Activated CD8-positive, alpha-beta memory T cell treated with anti-CD3 and anti-CD28 coated beads for 36 hours (primary cell): ENCODE measurements around the gene HIGD2A. TPM values are rescaled to one million over a fixed set of nuclear protein-coding genes. Genes with fewer than 3 reads are reported as not detected.

ENCODE experiments used
- CTCF ChIA-PET: fragments of 350-600 bp; sonication (Branson Sonifier 250); formaldehyde crosslinking; loops from one replicate; lab custom pipeline; 2021; ENCODE audit warnings: antibody characterized with exemption; lab: Charles Lee
- POLR2A ChIA-PET: fragments of 350-600 bp; sonication (Branson Sonifier 250); formaldehyde crosslinking; loops from one replicate; lab custom pipeline; 2021; ENCODE audit warnings: antibody characterized with exemption; lab: Charles Lee
- total RNA-seq, 2 experiments: library from RNA; stranded (reverse); gene quantifications; one replicate each; pipeline ENCODE4 v1.2.3, GENCODE V29; 2021

HIGD2A gene
- total RNA-seq, 2 experiments from 2014 or later = 91.5 to 93.6 TPM

DNA sequence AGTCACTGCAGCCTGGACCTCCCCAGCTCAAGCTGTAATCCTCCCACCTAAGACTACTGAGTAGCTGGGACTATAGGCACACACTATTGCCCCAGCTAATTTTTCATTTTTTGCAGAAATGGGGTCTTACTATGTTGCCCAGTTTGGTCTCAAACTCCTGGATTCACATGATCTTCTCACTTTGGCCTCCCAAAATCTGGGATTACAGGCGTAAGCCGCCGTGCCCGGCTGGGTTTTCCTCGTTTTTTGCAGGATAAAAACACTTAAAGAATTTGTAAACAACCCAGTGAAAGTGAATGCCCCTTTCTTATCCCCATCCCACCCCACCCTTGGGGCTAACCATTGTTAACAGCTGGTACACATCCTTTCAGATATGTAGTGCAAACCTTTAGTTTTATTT, 20.0 kb downstream of the HIGD2A start:
- CTCF ChIA-PET = no interaction called here
- POLR2A ChIA-PET = no interaction called here

DNA sequence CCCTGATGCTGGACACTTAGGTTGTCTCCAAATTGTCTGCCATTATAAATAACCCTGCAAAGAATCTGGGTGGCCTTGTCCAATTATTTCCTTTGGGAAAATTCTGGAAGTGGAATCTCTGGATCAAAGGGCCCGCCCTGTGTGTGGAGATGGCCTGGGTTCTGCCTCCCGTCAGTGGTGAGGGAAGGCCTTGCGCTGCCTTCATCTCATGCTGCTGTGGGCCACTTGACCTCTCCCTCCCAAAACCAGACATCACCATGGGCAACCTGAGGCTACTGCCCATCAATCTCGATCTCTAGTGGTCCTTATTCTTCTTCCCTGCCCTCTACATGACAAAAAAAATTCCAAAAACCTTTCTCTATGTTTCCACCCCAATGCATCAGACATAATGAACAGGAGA, 21.2 kb downstream of the HIGD2A start:
- CTCF ChIA-PET = interaction anchor here (1.1 kb wide), 1 partner anchor 38 kb away, joined by 3 read pairs; no protein-coding TSS in a partner anchor
- POLR2A ChIA-PET = interaction anchor here (0.6 kb wide), 1 partner anchor 27 kb away, joined by 3 read pairs; no protein-coding TSS in a partner anchor

DNA sequence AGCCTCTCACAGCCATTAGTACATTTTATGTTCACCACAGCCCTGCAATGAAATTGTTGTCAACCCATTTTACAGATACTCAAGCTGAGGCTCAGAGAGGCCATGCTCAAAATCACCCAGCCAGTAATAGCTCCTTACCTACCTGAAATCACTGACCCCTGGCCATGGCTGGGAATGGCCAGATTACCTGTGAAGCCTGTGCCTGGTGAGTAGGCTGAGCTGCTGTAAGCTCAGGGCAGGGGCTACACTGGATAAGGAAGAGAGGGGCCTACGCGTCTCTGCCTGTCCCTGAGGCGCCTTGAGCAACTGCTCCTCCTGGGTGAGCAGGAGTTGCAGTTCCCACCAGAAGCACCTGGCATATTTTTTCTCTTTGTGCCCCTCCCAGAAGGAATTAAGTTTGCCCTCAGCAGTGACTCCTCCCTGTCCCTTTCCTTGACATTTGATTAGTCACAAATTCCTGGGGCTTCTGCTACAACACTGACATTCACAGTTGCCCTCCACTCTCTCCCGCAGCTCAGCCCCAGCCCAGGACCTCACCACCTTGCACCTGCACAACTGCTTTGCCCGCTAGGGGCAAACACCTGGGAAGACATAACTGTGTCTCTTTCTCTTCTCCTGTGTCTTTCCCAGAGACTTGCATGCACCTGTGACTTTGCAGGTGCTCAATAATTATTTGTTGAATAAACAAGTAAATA, 22.1 kb downstream of the HIGD2A start:
- POLR2A ChIA-PET = no interaction called here
- CTCF ChIA-PET = interaction anchor here (1.1 kb wide), 1 partner anchor 37 kb away, joined by 3 read pairs; no protein-coding TSS in a partner anchor

DNA sequence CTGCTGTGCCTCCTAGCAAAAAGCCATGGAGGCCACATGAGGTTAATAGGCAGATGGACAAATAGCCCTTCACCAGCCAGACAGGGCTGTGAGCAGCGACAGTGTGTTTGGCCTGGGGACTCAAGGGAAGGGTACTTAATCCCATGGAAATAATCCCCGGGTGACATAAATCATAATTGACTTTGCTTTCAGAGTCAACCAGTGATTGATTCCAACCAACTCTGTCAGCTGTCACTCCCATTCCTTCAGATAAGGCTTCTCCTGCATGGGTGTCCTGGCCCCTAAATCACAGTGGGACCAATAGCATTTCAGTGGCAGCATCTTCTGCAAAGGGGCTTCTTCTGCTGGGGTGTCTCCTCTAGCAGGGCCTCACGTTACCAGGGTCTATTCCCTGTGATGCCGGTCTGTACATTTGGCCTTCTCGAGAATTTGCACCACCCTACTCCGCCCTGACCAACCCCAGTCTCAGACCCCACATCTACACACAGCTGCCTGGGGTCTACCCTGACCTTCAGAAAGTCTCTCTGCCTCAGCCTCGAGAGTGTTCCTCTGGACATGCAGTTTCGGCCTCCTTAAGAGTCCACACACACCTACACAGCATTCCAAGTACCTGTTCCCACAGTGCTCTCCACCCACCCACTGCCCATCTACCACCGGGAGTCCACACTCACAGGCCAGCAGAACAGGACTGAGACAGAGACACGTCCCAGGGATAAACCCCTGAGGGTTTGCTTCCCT, 24.1 kb downstream of the HIGD2A start:
- CTCF ChIA-PET = no interaction called here
- POLR2A ChIA-PET = interaction anchor here (0.5 kb wide), 1 partner anchor 16 kb away, joined by 3 read pairs; no protein-coding TSS in a partner anchor

DNA sequence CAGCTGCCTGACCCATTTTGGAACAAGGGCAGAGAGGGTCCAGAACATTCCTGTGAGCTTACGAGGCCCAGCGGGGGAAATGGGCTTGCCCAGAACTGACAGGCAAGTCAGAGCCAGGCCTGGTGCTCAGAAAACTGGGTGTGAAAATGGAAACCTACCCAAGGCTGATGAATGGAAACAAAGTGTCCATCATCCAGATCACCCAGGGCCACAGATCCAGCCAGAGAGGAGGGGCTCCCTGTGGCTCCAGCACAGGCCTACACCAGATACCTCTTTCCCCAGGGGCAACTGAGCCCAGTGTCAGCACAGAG, 24.7 kb downstream of the HIGD2A start:
- CTCF ChIA-PET = no interaction called here
- POLR2A ChIA-PET = interaction anchor here (0.5 to 0.6 kb wide), 2 partner anchors 16 to 233 kb away, joined by 3 to 4 read pairs; no protein-coding TSS in a partner anchor

DNA sequence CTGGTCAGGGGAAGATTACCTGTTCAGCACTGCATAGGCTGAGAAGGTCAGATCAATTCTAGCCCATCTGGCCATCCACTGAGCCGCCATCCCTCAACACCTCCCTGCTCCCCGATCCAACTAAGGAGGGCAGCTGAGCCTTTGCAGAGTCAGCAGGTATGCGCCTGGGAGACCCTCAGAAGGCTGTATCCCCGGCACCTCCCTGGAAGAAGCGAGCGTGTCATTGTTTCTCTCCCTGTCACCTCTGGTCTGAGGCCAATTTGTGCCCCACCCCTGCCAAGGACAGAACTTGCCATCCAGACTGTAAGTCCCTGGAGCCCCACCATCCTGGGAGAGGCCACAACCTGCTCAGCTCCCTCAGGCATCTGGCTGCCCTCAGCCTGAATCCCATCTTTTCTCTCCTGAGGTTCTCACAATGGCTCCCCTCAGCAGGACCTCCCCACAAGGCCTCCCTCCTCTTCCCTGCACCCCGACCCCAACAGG, 25.2 kb downstream of the HIGD2A start:
- POLR2A ChIA-PET = interaction anchor here (0.6 kb wide), 1 partner anchor 232 kb away, joined by 4 read pairs; no protein-coding TSS in a partner anchor

DNA sequence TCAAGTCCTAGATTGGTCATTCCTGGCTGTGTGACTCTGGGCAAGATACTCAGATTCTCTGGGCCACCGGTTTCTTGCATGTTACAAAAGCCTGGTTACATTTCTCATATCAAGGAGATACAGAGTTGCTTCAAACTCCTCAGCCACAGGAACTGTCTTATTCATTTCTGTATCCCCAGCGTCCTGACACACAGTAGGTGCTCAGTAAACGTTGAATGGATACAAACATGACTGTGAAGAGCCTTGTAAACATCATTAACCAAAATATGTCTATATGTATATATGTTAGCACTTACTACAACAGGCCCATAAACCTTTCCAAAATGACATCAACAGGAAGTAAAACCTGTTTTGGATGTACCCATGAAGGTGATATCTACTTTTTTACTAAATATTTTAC, 26.2 kb downstream of the HIGD2A start:
- ChIA-PET POLR2A (interaction anchor here (1.4 kb wide), 1 partner anchor 26 kb away, joined by 5 read pairs; the partner anchor contains the start of genes HIGD2A and NOP16), CTCF (interaction anchor here (0.6 to 2.0 kb wide), 2 partner anchors 33 to 85 kb away, joined by 3 to 6 read pairs; partner anchors contain the start of gene FAF2)

More for the DNA sequence above, 25.2 kb downstream of the HIGD2A start:
- CTCF ChIA-PET = interaction anchor here (0.6 kb wide), 1 partner anchor 86 kb away, joined by 3 read pairs; no protein-coding TSS in a partner anchor

DNA sequence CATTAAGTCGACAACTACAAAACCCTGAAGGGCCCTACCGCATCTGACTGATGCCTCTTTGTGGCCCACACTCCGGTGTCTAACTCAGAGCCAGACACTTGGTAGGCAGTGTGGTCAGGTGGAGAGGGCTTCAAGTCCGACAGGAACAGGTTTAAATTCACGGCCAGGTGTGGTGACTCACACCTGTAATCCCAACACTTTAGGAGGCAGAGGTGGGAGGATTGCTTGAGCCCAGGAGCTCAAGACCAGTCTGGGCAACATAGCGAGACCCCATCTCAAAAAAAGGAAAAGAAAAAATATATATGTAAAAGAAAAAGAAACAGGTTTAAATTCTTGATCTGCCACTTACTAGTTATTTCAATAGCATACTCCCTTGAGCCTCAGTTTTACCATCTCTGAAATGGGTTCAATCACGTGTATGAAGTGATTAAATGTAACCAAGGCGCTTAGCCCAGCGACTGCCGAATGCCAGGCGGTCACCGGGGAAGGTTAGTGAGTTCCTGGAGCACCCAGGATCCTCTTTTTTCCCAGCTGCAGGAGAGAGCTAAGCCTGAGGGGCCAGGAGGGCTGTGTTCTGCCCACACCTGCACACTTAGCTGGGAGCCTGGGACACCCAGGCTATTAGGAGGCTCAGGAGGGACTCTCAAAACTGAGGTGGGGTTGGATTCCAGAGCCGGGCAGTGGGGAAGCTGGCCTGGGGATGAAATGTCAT, 26.8 kb downstream of the HIGD2A start:
- ChIA-PET POLR2A (interaction anchor here (0.6 to 2.7 kb wide), 4 partner anchors 20 to 123 kb away, joined by 3 to 7 read pairs (median 4); partner anchors contain the start of genes FAF2, HIGD2A and NOP16), CTCF (interaction anchor here (0.6 to 2.0 kb wide), 9 partner anchors 16 to 182 kb away, joined by 3 to 11 read pairs (median 3); partner anchors contain the start of genes FAF2 and RNF44)

DNA sequence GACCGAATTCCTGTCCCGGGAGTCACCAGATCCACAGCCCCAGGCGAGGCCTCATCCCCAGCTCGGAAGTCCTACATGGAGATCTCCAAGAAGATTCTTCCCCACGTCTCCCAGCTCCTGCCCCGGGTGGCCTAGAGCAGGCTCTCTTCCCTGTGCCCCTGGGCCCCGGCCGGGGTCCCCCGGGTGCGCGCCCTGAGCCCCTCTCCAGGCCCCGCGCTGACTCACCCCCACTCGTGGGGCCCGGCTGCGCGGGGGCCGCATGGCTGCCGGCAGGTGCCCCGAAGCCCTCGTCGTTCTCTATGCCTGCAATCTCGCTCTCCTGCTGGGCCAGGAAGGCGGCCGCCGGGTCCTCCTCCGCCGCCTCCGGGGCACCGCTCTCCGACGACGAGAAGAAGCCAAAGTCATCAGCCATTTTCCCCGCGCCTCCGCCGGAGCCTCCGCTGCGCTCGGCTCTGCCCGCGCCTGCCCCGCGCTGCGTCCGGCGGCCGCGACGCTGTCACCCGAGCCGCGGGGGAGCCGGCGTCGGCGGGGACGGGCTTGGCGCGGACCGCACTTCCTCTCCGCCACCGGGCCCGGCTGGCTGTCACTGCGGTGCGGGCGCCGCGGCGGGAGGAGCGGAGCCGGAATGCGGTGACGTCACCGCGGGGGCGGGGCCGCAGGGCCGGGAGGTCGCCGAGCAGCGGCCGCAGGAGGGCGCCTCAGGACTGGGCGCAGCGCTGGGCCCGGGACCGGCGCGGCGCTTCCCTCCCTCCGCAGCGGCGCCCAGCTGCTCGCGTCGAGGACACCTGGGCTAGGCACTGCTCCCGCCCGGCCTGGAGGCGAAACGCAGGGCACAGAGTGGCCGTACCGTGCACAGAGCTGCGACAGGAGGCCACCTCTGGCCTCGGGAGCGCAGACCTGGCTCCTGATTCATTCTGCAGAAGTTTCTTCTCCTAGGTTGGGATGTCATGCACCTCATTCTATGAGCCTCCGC, 27.7 kb downstream of the HIGD2A start, which contains the start of gene CLTB:
TSS of gene CLTB (minus strand) at position 588 of the 973 bp plus-strand sequence. CDS start at position 412, 176 bp downstream.
- ChIA-PET CTCF (interaction anchor here (0.6 to 2.9 kb wide), 19 partner anchors 11 to 215 kb away, joined by 3 to 16 read pairs (median 3); partner anchors contain the start of genes EIF4E1B, FAF2, RNF44 and SNCB), POLR2A (interaction anchor here (0.6 to 2.7 kb wide), 8 partner anchors 20 to 127 kb away, joined by 3 to 7 read pairs (median 4); partner anchors contain the start of genes FAF2, HIGD2A and NOP16)

DNA sequence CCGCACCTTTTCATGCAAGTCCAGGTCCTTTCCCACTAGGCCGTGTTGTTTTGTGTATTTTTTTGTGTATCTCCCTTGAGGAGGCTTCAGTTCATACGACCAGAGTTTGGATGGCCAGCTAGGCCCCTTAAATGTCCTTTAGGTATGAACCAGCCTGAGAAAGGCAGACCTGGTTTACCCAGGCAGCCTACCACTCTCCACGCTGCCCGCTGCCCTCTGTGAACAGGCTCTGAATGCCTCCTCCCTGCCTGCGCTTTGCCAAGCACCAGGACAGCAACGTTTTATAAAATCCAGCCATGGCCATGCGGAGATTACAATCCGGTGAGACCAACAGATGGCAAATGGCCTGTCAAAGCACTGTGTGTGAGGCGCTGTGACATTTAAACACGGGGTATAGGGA, 28.4 kb downstream of the HIGD2A start:
- ChIA-PET CTCF (interaction anchor here (0.6 to 2.9 kb wide), 11 partner anchors 11 to 214 kb away, joined by 3 to 16 read pairs (median 3); partner anchors contain the start of genes EIF4E1B, FAF2 and SNCB), POLR2A (interaction anchor here (0.6 to 2.7 kb wide), 7 partner anchors 15 to 127 kb away, joined by 3 to 7 read pairs (median 4); partner anchors contain the start of genes FAF2, HIGD2A and NOP16)

DNA sequence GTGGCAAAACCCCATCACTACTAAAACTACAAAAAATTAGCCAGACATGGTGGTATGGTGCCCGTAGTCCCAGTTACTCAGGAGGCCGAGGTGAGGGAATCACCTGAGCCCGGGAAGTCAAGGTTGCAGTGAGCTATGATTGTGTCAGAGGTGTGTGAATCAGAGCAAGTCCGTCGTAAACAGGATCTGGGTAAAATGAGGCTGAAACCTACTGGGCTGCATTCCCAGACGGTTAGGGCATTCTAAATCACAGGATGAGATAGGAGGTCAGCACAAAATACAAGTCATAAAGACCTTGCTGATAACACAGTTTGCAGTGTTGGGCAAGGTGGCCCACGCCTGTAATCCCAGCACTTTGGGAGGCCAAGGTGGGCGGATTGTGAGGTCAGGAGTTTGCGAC, 29.7 kb downstream of the HIGD2A start:
- ChIA-PET CTCF (interaction anchor here (2.9 kb wide), 1 partner anchor 30 kb away, joined by 16 read pairs; the partner anchor contains the start of gene FAF2), POLR2A (no interaction called here)

DNA sequence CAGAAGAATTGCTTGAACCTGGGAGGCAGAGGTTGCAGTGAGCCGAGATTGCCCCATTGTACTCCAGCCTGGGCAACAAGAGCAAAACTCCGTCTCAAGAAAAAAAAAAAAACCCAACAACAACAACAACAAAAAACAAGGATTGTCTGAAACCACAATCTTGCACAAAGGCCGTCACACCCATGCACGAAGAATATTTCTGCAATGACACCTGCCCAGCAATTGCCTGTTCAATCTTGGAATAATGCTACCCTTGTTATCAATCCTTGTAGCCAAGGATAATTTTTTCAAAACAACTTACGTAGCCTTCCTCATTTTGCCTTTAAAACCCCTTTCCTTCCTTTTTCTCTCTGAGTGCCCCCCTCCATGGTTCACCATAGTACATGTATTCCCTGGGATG, 31.5 kb downstream of the HIGD2A start:
- CTCF ChIA-PET = interaction anchor here (1.3 kb wide), 1 partner anchor 117 kb away, joined by 5 read pairs; the partner anchor contains the start of gene RNF44
- POLR2A ChIA-PET = no interaction called here

DNA sequence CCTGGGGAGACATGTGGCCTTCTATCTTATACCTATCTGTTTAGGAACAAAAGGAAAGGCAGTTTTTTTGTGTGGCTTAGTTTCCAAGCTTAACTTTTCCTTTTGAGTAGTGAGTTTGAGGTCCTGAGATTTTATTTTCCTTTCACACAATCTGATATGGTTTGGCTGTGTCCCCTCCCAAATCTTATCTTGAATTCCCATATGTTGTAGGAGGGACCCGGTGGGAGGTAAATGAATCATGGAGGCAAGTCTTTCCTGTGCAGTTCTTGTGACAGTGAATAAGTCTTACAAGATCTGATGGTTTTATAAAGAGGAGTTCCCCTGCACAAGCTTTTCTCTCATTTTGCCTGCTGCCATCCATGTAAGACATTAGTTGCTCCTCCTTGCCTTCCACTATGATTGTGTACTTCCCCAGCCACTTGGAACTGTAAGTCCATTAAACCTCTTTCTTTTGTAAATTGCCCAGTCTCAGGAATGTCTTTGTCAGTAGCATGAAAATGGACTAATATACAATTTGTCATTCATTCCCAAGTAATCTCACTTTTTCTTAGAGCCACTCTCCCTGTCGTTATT, 32.5 kb downstream of the HIGD2A start:
- ChIA-PET CTCF (interaction anchor here (0.8 to 1.3 kb wide), 3 partner anchors 27 to 116 kb away, joined by 3 to 5 read pairs (median 3); partner anchors contain the start of genes FAF2 and RNF44), POLR2A (no interaction called here)

DNA sequence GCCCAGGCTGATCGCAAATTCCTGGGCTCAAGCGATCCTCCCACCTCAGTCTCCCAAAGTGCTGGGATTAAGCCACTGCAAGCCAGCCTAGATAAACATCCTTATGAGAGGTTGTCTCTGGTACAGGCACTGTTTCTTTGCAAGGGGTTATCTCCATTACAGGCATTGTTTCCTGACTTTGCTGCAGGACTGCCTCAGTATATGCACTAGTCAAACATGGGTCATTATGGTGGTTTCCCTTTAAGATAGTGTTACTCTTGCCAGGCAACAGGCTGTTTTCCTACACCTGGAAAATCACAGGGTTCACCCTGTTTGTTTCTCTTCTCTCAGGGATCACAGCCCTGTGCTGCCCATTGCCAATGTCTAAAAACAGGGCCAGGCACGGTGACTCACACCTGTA, 35.6 kb downstream of the HIGD2A start:
- ChIA-PET POLR2A (no interaction called here), CTCF (no interaction called here)

DNA sequence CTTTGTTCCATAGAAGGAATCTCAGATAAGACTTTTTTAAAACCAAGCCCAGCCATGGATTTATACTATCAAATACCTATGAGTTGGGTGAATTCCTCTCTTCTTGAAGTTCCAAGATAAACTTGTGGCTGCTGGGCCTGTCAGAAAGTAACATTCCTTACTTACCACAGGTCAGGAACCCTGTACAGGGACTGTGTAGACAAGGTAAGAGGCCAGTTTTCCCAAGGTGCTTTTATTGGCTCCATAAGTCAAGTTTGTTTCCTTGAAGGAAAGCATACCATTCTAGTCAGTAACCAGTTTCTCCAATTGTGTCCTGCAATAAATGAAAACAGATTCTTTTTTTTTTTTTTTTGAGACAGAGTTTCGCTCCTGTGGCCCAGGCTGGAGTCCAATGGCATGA, 36.6 kb downstream of the HIGD2A start:
- ChIA-PET POLR2A (no interaction called here), CTCF (no interaction called here)

DNA sequence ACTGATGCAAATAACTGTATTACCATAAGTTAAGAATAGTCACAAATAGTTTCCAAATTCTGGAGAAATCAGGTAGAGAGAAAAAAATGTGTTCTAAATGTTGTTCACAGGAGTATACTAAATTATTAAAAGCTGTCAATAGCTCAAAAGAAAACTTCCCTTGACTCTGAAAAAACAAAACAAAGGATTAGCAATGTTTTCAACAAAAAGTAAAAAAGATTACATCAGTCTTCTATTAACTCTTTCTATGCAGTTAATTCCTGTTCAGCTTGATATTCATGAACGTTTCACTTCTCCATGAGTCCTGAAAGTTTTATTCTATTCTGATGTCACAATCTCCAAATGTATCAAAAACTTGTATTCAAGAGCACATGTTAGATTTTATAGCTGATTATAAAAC, 37.2 kb downstream of the HIGD2A start:
- ChIA-PET POLR2A (no interaction called here), CTCF (no interaction called here)

DNA sequence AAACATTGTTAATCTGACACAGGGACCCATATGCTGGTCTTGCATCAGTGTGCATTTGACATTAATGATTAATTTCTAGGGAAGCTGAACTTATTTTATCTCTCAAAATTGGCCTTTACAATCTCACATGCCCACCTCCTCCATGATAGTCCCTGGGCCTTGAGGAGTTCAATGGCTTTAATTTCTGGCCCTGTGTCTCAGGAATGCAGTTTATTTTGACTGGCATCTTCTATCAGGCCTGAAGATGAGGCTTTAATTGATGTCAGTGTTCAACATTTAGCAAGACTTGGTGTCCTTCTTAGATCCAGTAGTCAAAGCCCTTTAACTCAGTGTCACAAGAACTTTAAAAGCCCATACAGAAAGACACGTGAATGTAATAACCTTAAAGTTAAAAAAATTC, 38.3 kb downstream of the HIGD2A start:
- CTCF ChIA-PET = no interaction called here

More for the DNA sequence above, 38.3 kb downstream of the HIGD2A start:
- POLR2A ChIA-PET = no interaction called here
